Right cardiac atrium (tissue), 5 donors: Measurements from ENCODE around the gene PNMA8B. TPM values are rescaled to one million over a fixed set of nuclear protein-coding genes. Genes with fewer than 3 reads are reported as not detected.
A peak's percentile ranks its signal among the peaks of the same experiment; 100 is the strongest.

ENCODE experiments used
- ATAC-seq, 2 donors: fragments of 200-7000 bp; cut with Tn5 transposase; one replicate each; pipeline versions ENCODE4 v1.8.0 to v1.9.1; 2020; ENCODE audit warnings: moderate library complexity in 2 of 2, mild to moderate bottlenecking in 1 of 2
- DNase-seq, 3 donors: peaks; one replicate each; pipeline ENCODE4 v3.0.0-alpha.2; 2020
- H3K27ac ChIP-seq: one replicate; pipeline ENCODE4 v1.5.1; 2013; ENCODE audit warnings: mild to moderate bottlenecking, low read length, control low read depth, moderate library complexity
- H3K27me3 ChIP-seq: one replicate; pipeline ENCODE4 v1.6.1; 2013; ENCODE audit not compliant: control insufficient read depth, insufficient read depth
- H3K4me1 ChIP-seq: one replicate; pipeline ENCODE4 v1.6.1; 2013; ENCODE audit warnings: low read length; ENCODE audit not compliant: control insufficient read depth, insufficient read depth
- H3K4me3 ChIP-seq: one replicate; pipeline ENCODE4 v1.5.1; 2013; ENCODE audit warnings: low read length, control low read depth
- H3K9me3 ChIP-seq: one replicate; pipeline ENCODE4 v1.6.1; 2013; ENCODE audit warnings: low read length; ENCODE audit not compliant: control insufficient read depth
- WGBS: extraction: QIAGEN DNeasy Blood & Tissue Kit; methylation state at CpG from one replicate; pipeline ENCODE4 v1.1.7; 2013; 5-methylcytosine and 5-hydroxymethylcytosine counted together
- intact Hi-C, 4 donors: fragments of 100-400 bp; cut with DNase I; formaldehyde crosslinking; loops; one replicate each; pipeline versions ENCODE4 v1.11.0 to v1.14.0; 2022 to 2023
- polyA plus RNA-seq: library from polyadenylated mRNA; stranded (reverse); fragments of 200-250 nt; gene quantifications from one replicate; pipeline ENCODE4 v1.2.3, GENCODE V29; 2013
- total RNA-seq, 4 donors: library from RNA; stranded (reverse); fragmentation: NEBNext Ultra II Directional; extraction: Animal tissue kit (Norgen Biotek cat#: 25700); gene quantifications; one replicate each; pipeline ENCODE4 v1.2.1, GENCODE V29; 2021
- donor health status: healthy with polysubstance abuse.
- donor health status: DM: no; HTN: yes; CAD: no.
- donor health status: DM: no; HTN: no; CAD: no.
- donor health status: DM: no; HTN: yes; CAD: no; lungs with severe emphysema.
- donor health status: DM: yes; HTN: yes; CAD: no.

PNMA8B gene
- total and polyA plus RNA-seq, 5 donors: 1.6 to 3.7 (median 2.2) TPM

- 89% methylated on average over 3 of the region's 3 CpGs for WGBS
- peaks cover 5% of the 10 kb centered on the region for H3K4me1 ChIP-seq
- H3K27me3 ChIP-seq: no peaks in the 10 kb centered on the region
- no peaks in the 10 kb centered on the region for H3K9me3 ChIP-seq
- intact Hi-C loops: loop anchor here in 3 of 4 donors (2.0 to 10.0 kb wide), 3 partner anchors 84 to 202 kb away; no protein-coding TSS in a partner anchor
- no peak for DNase-seq
- no peak overlapping the region for H3K4me3 ChIP-seq
- no peak overlapping the region for H3K27ac ChIP-seq
- ATAC-seq: no peak
Observed at GRCh38 chr19:46486358-46486757, 9.3 kb downstream of the PNMA8B start.

- no peak overlapping the region for H3K27ac ChIP-seq
- no peaks in the 10 kb centered on the region for H3K27me3 ChIP-seq
- no peaks in the 10 kb centered on the region for H3K9me3 ChIP-seq
- H3K4me3 ChIP-seq: no peak overlapping the region
- intact Hi-C loops: loop anchor here in 2 of 4 donors (5.0 to 10.0 kb wide), 3 partner anchors 37 to 200 kb away; no protein-coding TSS in a partner anchor
- no peaks in the 10 kb centered on the region for H3K4me1 ChIP-seq
- ATAC-seq: no peak
- DNase-seq: no peak
- WGBS: 65% methylated on average over 4 of the region's 4 CpGs
Observed at GRCh38 chr19:46484656-46485055, 11.0 kb downstream of the PNMA8B start.

GRCh38 chr19:46482631-46483030 is 13.0 kb downstream of the PNMA8B start:
- DNase-seq (no peak), ATAC-seq (no peak)
- H3K4me1 ChIP-seq: no peaks in the 10 kb centered on the region
- H3K27me3 ChIP-seq: no peaks in the 10 kb centered on the region
- no peak overlapping the region for H3K4me3 ChIP-seq
- WGBS: 36% methylated on average over 3 of the region's 3 CpGs
- H3K9me3 ChIP-seq: no peaks in the 10 kb centered on the region
- no peak overlapping the region for H3K27ac ChIP-seq
- intact Hi-C loops: loop anchor here in 2 of 4 donors (5.0 to 10.0 kb wide), 2 partner anchors 35 to 198 kb away; no protein-coding TSS in a partner anchor

- Histone ChIP-seq H3K9me3 (no peaks in the 10 kb centered on the region), H3K27me3 (no peaks in the 10 kb centered on the region), H3K27ac (no peak overlapping the region), H3K4me1 (no peaks in the 10 kb centered on the region), H3K4me3 (no peak overlapping the region)
- ATAC-seq: peak; percentile 64 to 72
- no peak for DNase-seq
- intact Hi-C loops: loop anchor here in 2 of 4 donors (5.0 to 10.0 kb wide), 2 partner anchors 35 to 197 kb away; no protein-coding TSS in a partner anchor
- 44% methylated on average over 5 of the region's 5 CpGs for WGBS
Observed at GRCh38 chr19:46481947-46482346, 13.7 kb downstream of the PNMA8B start.

GRCh38 chr19:46481223-46481848 is 14.3 kb downstream of the PNMA8B start:
- 46% methylated on average over 16 of the region's 16 CpGs for WGBS
- intact Hi-C loops: loop anchor here in 2 of 4 donors (5.0 to 10.0 kb wide), 2 partner anchors 34 to 197 kb away; no protein-coding TSS in a partner anchor
- peak in 1 of 3 donors; percentile 64 for DNase-seq
- ATAC-seq: peak; percentile 56 to 61
- Histone ChIP-seq H3K4me3 (no peak overlapping the region), H3K27ac (peak overlapping the region; percentile 43), H3K9me3 (no peaks in the 10 kb centered on the region), H3K4me1 (no peaks in the 10 kb centered on the region), H3K27me3 (no peaks in the 10 kb centered on the region)

GRCh38 chr19:46480415-46480814 is 15.3 kb downstream of the PNMA8B start:
- peak in 2 of 3 donors; percentile 69 to 76 for DNase-seq
- H3K4me3 ChIP-seq: no peak overlapping the region

GRCh38 chr19:46478356-46478986 is 17.2 kb downstream of the PNMA8B start:
- WGBS: 54% methylated on average over 4 of the region's 4 CpGs
- no peaks in the 10 kb centered on the region for H3K27me3 ChIP-seq
- intact Hi-C loops: no loop called here

More at GRCh38 chr19:46480415-46480814, 15.3 kb downstream of the PNMA8B start:
- no peak overlapping the region for H3K27ac ChIP-seq
- H3K27me3 ChIP-seq: no peaks in the 10 kb centered on the region
- intact Hi-C loops: loop anchor here in 2 of 4 donors (5.0 to 10.0 kb wide), 2 partner anchors 33 to 196 kb away; no protein-coding TSS in a partner anchor
- peak; percentile 70 to 82 for ATAC-seq
- H3K9me3 ChIP-seq: no peaks in the 10 kb centered on the region
- 33% methylated on average over 12 of the region's 12 CpGs for WGBS
- H3K4me1 ChIP-seq: no peaks in the 10 kb centered on the region

GRCh38 chr19:46475986-46476385 is 19.7 kb downstream of the PNMA8B start:
- Histone ChIP-seq H3K4me1 (no peaks in the 10 kb centered on the region), H3K27ac (no peak overlapping the region), H3K9me3 (no peaks in the 10 kb centered on the region), H3K27me3 (no peaks in the 10 kb centered on the region), H3K4me3 (no peak overlapping the region)
- 47% methylated on average over 2 of the region's 2 CpGs for WGBS
- DNase-seq: no peak
- intact Hi-C loops: no loop called here
- ATAC-seq: no peak

More at GRCh38 chr19:46478356-46478986, 17.2 kb downstream of the PNMA8B start:
- ATAC-seq (no peak), DNase-seq (no peak)
- Histone ChIP-seq H3K4me3 (no peak overlapping the region), H3K27ac (no peak overlapping the region), H3K9me3 (no peaks in the 10 kb centered on the region), H3K4me1 (no peaks in the 10 kb centered on the region)

GRCh38 chr19:46474211-46474610 is 21.5 kb downstream of the PNMA8B start:
- no peaks in the 10 kb centered on the region for H3K27me3 ChIP-seq
- H3K4me3 ChIP-seq: no peak overlapping the region
- H3K4me1 ChIP-seq: no peaks in the 10 kb centered on the region
- intact Hi-C loops: no loop called here
- no peak for ATAC-seq
- no peaks in the 10 kb centered on the region for H3K9me3 ChIP-seq
- 88% methylated on average over 8 of the region's 8 CpGs for WGBS
- no peak for DNase-seq
- H3K27ac ChIP-seq: no peak overlapping the region

- intact Hi-C loops: no loop called here
Observed at GRCh38 chr19:46472592-46472991, 23.1 kb downstream of the PNMA8B start.

More at GRCh38 chr19:46472592-46472991, 23.1 kb downstream of the PNMA8B start:
- Histone ChIP-seq H3K4me1 (no peaks in the 10 kb centered on the region), H3K4me3 (no peak overlapping the region), H3K9me3 (no peaks in the 10 kb centered on the region), H3K27ac (no peak overlapping the region), H3K27me3 (no peaks in the 10 kb centered on the region)
- DNase-seq (no peak), ATAC-seq (no peak)
- 80% methylated on average over 4 of the region's 4 CpGs for WGBS
